Ishikawa (cell line): Measurements from ENCODE around the gene ASCC1.

ENCODE experiments used
- CEBPB ChIP-seq: IDR thresholded peaks from 2 replicates; pipeline ENCODE4 v1.6.1; 2012
- CREB1 ChIP-seq: IDR thresholded peaks from 2 replicates; pipeline ENCODE4 v1.6.1; 2012; ENCODE audit warnings: low read depth
- EGR1 ChIP-seq: IDR thresholded peaks from 2 replicates; pipeline ENCODE4 v1.6.1; 2012
- EP300 ChIP-seq: IDR thresholded peaks from 2 replicates; pipeline ENCODE4 v1.6.1; 2012; ENCODE audit warnings: borderline replicate concordance
- FOXM1 ChIP-seq: IDR thresholded peaks from 2 replicates; pipeline ENCODE4 v1.6.1; 2012; ENCODE audit warnings: low read depth, borderline replicate concordance
- NFIC ChIP-seq: IDR thresholded peaks from 2 replicates; pipeline ENCODE4 v1.6.1; 2012
- RAD21 ChIP-seq: IDR thresholded peaks from 2 replicates; pipeline ENCODE4 v1.6.1; 2012; ENCODE audit warnings: low read depth
- TAF1 ChIP-seq: IDR thresholded peaks from 2 replicates; pipeline ENCODE4 v1.6.1; 2012; ENCODE audit warnings: low read depth, mild to moderate bottlenecking
- TCF12 ChIP-seq: IDR thresholded peaks from 2 replicates; pipeline ENCODE4 v1.6.1; 2012; ENCODE audit warnings: low read depth
- TEAD4 ChIP-seq: IDR thresholded peaks from 2 replicates; pipeline ENCODE4 v1.6.1; 2012
- YY1 ChIP-seq: IDR thresholded peaks from 2 replicates; pipeline ENCODE4 v1.6.1; 2012; ENCODE audit warnings: low read depth
- ZBTB7A ChIP-seq: IDR thresholded peaks from 2 replicates; pipeline ENCODE4 v1.6.1; 2012; ENCODE audit warnings: low read depth
- TF ChIP-seq, protein P1 (sequence below): IDR thresholded peaks from 2 replicates; pipeline ENCODE4 v1.6.1; 2012; ENCODE audit warnings: low read depth, mild to moderate bottlenecking
- TF ChIP-seq, protein P2 (sequence below): IDR thresholded peaks from 2 replicates; pipeline ENCODE4 v1.6.1; 2012
- TF ChIP-seq, protein P3 (sequence below): IDR thresholded peaks from 2 replicates; pipeline ENCODE4 v1.6.1; 2012

Gene ASCC1

DNA sequence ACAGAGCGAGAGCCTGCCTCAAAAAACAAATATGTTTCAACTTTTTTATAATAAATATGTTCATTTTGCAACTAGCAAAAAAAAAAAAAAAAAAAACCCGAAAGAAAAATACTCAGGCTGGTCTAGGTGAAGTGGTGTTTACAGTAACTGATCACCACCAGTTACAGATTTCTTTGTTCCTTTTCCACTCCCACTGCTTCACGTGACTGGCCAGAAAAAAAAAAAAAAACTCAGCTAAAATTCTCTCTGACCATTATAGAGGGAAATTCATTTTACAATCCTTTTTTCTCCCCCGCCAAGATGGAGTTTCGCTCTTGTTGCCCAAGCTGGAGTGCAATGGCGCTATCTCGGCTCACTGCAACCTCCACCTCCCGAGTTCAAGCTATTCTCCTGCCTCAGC lies 4.6 kb upstream of the ASCC1 start:
- TF ChIP-seq TAF1: no peak
- TF ChIP-seq EGR1: no peak
- no peak for TF ChIP-seq RAD21
- no peak for TF ChIP-seq FOXM1
- TF ChIP-seq CREB1: no peak
- no peak for TF ChIP-seq NFIC
- TF ChIP-seq TCF12: no peak
- TF ChIP-seq ZBTB7A: no peak
- TF ChIP-seq EP300: no peak
- TF ChIP-seq TEAD4: no peak
- TF ChIP-seq, protein P1, sequence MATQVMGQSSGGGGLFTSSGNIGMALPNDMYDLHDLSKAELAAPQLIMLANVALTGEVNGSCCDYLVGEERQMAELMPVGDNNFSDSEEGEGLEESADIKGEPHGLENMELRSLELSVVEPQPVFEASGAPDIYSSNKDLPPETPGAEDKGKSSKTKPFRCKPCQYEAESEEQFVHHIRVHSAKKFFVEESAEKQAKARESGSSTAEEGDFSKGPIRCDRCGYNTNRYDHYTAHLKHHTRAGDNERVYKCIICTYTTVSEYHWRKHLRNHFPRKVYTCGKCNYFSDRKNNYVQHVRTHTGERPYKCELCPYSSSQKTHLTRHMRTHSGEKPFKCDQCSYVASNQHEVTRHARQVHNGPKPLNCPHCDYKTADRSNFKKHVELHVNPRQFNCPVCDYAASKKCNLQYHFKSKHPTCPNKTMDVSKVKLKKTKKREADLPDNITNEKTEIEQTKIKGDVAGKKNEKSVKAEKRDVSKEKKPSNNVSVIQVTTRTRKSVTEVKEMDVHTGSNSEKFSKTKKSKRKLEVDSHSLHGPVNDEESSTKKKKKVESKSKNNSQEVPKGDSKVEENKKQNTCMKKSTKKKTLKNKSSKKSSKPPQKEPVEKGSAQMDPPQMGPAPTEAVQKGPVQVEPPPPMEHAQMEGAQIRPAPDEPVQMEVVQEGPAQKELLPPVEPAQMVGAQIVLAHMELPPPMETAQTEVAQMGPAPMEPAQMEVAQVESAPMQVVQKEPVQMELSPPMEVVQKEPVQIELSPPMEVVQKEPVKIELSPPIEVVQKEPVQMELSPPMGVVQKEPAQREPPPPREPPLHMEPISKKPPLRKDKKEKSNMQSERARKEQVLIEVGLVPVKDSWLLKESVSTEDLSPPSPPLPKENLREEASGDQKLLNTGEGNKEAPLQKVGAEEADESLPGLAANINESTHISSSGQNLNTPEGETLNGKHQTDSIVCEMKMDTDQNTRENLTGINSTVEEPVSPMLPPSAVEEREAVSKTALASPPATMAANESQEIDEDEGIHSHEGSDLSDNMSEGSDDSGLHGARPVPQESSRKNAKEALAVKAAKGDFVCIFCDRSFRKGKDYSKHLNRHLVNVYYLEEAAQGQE: no peak
- TF ChIP-seq, protein P2, sequence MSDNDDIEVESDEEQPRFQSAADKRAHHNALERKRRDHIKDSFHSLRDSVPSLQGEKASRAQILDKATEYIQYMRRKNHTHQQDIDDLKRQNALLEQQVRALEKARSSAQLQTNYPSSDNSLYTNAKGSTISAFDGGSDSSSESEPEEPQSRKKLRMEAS: no peak
- TF ChIP-seq, protein P3, sequence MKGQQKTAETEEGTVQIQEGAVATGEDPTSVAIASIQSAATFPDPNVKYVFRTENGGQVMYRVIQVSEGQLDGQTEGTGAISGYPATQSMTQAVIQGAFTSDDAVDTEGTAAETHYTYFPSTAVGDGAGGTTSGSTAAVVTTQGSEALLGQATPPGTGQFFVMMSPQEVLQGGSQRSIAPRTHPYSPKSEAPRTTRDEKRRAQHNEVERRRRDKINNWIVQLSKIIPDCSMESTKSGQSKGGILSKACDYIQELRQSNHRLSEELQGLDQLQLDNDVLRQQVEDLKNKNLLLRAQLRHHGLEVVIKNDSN: no peak
- TF ChIP-seq CEBPB: no peak
- no peak for TF ChIP-seq YY1

DNA sequence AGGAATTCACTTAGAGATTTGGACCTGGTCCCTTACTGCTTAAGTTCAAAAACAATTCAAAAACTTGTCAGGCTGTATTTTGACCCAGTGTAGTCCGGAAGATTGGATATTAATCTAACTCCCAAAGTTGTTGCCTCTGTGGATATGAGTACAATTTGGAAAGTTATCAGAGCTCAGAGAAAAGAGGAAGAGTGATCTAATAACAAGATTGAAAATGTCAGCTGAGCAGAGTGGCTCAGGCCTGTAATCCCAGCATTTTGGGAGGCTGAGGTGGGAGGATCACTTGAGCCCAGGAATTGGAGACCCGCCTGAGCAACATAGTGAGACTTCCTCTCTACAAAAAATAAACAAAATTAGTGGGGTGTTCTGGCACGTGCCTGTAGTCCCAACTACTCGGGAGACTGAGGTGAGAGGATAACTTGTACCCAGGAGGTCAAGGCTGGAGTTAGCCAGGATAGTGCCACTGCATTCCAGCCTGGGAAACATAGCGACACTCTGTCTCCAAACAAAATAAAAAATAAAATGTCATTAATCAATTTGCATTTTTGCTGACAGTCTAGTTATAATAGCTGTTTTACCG lies 3.2 kb upstream of the ASCC1 start:
- TF ChIP-seq TCF12 (no peak), TAF1 (no peak), EP300 (no peak), CREB1 (no peak), EGR1 (no peak), RAD21 (no peak), ZBTB7A (no peak), TEAD4 (no peak), FOXM1 (no peak), CEBPB (no peak), YY1 (no peak), NFIC (no peak)
- TF ChIP-seq, protein P1: no peak
- TF ChIP-seq, protein P3: no peak
- TF ChIP-seq, protein P2: no peak

DNA sequence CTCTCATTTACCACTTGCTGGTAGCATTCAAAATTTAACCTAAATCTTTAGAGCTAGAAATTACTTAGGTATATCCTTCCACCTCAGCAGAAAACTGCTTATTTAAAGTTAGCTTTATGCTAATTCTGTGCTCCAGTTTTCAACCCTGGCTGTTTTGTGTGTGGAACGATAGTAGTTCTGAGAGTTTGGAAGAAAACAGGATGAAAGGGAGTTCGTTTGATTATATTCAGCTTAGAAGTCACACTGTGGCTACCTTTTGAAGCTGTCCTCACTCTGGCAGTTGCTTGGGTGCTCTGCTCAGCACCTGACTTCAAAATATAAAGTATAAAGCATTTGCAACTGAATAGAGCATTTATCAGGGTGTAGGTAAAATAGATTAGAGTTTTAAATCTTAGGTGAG lies 2.6 kb upstream of the ASCC1 start:
- no peak for TF ChIP-seq EP300
- TF ChIP-seq, protein P2: no peak
- TF ChIP-seq RAD21: no peak
- TF ChIP-seq FOXM1: no peak
- TF ChIP-seq, protein P1: no peak
- TF ChIP-seq CREB1: no peak
- TF ChIP-seq, protein P3: no peak
- no peak for TF ChIP-seq TCF12
- no peak for TF ChIP-seq EGR1
- no peak for TF ChIP-seq NFIC
- TF ChIP-seq TEAD4: no peak
- no peak for TF ChIP-seq YY1
- no peak for TF ChIP-seq ZBTB7A
- no peak for TF ChIP-seq TAF1
- TF ChIP-seq CEBPB: no peak

DNA sequence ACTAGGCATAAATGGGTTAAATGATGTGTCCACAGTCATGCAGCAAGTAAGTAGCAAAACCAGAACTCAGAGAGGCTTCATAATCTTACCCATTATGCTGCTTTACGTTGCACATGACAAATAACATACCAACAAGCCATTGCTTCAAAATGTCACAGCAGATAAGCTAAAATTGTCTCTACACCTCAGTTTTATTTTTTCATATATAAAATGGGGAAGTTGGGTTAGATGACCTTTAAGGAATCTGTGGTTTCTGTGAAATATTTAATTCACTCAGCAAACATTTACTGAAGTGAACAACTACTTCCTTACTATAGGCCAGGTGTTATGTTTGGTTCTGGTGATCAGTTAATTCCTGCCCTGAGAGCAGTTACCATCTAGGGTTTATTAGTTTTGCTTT lies 2.2 kb upstream of the ASCC1 start:
- TF ChIP-seq TCF12 (no peak), EGR1 (no peak), YY1 (no peak), EP300 (no peak), RAD21 (no peak), CEBPB (no peak), TAF1 (no peak), ZBTB7A (no peak), TEAD4 (no peak), FOXM1 (no peak), NFIC (no peak), CREB1 (no peak)
- TF ChIP-seq, protein P2: no peak
- TF ChIP-seq, protein P1: no peak
- TF ChIP-seq, protein P3: no peak
